ENCODE measurements around the gene LMBR1. TPM values are rescaled to one million over a fixed set of nuclear protein-coding genes. Genes with fewer than 3 reads are reported as not detected.

Gene LMBR1
- total RNA-seq, 1 experiment from 2014 or later = 82.6 TPM

- Histone ChIP-seq H3K27me3 (ENCODE audit: control insufficient read depth, insufficient read depth, low read length) (no peaks in the 10 kb centered on the region), H3K36me3 (ENCODE audit: control insufficient read depth, insufficient read depth, low read length) (no peaks in the 10 kb centered on the region), H3K27ac (ENCODE audit: low read length) (no peak overlapping the region), H3K9me3 (ENCODE audit: control insufficient read depth, insufficient read depth, low read depth, low read length) (no peaks in the 10 kb centered on the region), H3K4me1 (ENCODE audit: control insufficient read depth, insufficient read depth, low read length) (no peaks in the 10 kb centered on the region), H3K4me3 (ENCODE audit: low read depth in 2 of 2, low read length in 2 of 2) (no peak overlapping the region)
- no peak for DNase-seq (ENCODE audit: low read depth, low spot score)
- no peak for ATAC-seq
- in situ Hi-C loops (cut with HindIII; ENCODE audit: low pct_unique_long_range_greater_than_20kb, low sequenced_read_pairs) = no loop called here
- POLR2A ChIA-PET = no interaction called here
- BruUV-seq (replicated peaks) = no TSS peak
- CTCF ChIA-PET = no interaction called here
- intact Hi-C loops (cut with micrococcal nuclease; ENCODE audit: unreplicated experiment) = no loop called here
- TF ChIP-seq POLR2AphosphoS5 (IDR thresholded peaks at IDR 0.05; ENCODE audit: low read depth, low read length) = no peak
- TF ChIP-seq, protein P1, sequence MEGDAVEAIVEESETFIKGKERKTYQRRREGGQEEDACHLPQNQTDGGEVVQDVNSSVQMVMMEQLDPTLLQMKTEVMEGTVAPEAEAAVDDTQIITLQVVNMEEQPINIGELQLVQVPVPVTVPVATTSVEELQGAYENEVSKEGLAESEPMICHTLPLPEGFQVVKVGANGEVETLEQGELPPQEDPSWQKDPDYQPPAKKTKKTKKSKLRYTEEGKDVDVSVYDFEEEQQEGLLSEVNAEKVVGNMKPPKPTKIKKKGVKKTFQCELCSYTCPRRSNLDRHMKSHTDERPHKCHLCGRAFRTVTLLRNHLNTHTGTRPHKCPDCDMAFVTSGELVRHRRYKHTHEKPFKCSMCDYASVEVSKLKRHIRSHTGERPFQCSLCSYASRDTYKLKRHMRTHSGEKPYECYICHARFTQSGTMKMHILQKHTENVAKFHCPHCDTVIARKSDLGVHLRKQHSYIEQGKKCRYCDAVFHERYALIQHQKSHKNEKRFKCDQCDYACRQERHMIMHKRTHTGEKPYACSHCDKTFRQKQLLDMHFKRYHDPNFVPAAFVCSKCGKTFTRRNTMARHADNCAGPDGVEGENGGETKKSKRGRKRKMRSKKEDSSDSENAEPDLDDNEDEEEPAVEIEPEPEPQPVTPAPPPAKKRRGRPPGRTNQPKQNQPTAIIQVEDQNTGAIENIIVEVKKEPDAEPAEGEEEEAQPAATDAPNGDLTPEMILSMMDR (IDR thresholded peaks at IDR 0.05) = no peak
- no peak for TF ChIP-seq TCF7L2 (IDR thresholded peaks at IDR 0.05; ENCODE audit: low read depth, low read length)
- no peak for TF ChIP-seq SIN3A (IDR thresholded peaks at IDR 0.05; ENCODE audit: borderline replicate concordance, insufficient read depth, low read depth, low read length)
- no peak for TF ChIP-seq REST (IDR thresholded peaks at IDR 0.05; ENCODE audit: insufficient read depth in 1 of 2, low read depth in 2 of 2, low read length in 1 of 2)
Observed at GRCh38 chr7:156722043-156722826, 170.7 kb downstream of the LMBR1 start.

DNA sequence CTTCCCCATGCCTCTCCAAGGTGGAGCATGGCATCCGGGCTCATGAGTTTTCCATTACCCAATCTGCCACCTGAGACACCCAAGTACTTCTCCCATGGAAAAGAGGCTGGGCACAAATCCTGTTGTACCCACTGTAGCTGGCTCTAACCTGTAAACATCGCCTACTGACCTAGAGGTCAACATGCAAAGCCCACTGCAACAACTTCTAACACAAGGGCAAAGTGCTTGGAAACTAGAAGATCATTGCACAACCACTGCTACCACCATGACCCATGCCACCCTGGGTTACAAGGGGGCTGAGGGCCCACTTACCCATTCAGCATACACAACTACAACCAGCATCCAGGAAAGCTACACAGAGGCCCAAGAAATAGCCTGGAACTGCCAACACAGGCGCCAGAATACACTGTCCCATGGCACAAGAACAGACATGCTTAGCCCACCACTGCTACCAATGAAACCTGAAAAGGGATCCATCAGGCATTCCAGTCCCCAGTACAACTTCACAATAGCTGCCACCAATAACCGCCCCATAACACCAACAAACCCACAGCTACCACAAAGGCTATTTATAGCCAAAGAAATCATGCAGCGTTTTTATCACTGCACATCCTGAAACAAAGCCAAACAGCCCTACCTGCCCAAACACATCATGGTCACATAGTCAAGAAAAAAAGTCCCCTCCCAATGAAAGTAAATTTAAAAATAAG, 189.1 kb downstream of the LMBR1 start:
- no TSS peak for BruUV-seq (replicated peaks)
- CTCF ChIA-PET = no interaction called here
- H3K9me3 ChIP-seq (ENCODE audit: control insufficient read depth, insufficient read depth, low read depth, low read length) = no peaks in the 10 kb centered on the region
- no peaks in the 10 kb centered on the region for H3K4me1 ChIP-seq (ENCODE audit: control insufficient read depth, insufficient read depth, low read length)
- no peak for TF ChIP-seq REST (IDR thresholded peaks at IDR 0.05; ENCODE audit: insufficient read depth in 1 of 2, low read depth in 2 of 2, low read length in 1 of 2)
- no peaks in the 10 kb centered on the region for H3K27me3 ChIP-seq (ENCODE audit: control insufficient read depth, insufficient read depth, low read length)
- POLR2A ChIA-PET = no interaction called here
- in situ Hi-C loops (cut with HindIII; ENCODE audit: low pct_unique_long_range_greater_than_20kb, low sequenced_read_pairs) (no loop called here), intact Hi-C loops (cut with micrococcal nuclease; ENCODE audit: unreplicated experiment) (no loop called here)
- no peak for DNase-seq (ENCODE audit: low read depth, low spot score)
- no peak for ATAC-seq
- no peak overlapping the region for H3K4me3 ChIP-seq (ENCODE audit: low read depth in 2 of 2, low read length in 2 of 2)
- H3K36me3 ChIP-seq (ENCODE audit: control insufficient read depth, insufficient read depth, low read length) = no peaks in the 10 kb centered on the region
- H3K27ac ChIP-seq (ENCODE audit: low read length) = no peak overlapping the region
